Activated naive CD4-positive, alpha-beta T cell treated with anti-CD3 and anti-CD28 coated beads for 36 hours (primary cell): Measurements from ENCODE around the gene PIP4K2C. TPM values are rescaled to one million over a fixed set of nuclear protein-coding genes. Genes with fewer than 3 reads are reported as not detected.
"Not testable (repeated sequence)": the region's sequence is repeated elsewhere in the genome, so short reads cannot be mapped to it uniquely, and the experiment has no call there.

Source experiments
- CTCF ChIA-PET: fragments of 350-600 bp; sonication (Branson Sonifier 250); formaldehyde crosslinking; loops from one replicate; lab custom pipeline; 2021; ENCODE audit warnings: antibody characterized with exemption; lab: Charles Lee
- DNase-seq: peaks from one replicate; pipeline ENCODE4 v3.0.0-alpha.2; 2020
- H3K27ac Mint-ChIP-seq: one replicate; pipeline ENCODE4 v1.8.0; 2021; ENCODE audit warnings: mild to moderate bottlenecking, mixed read lengths
- H3K27me3 Mint-ChIP-seq: one replicate; pipeline ENCODE4 v1.8.0; 2021; ENCODE audit warnings: low read depth, mixed read lengths
- H3K36me3 Mint-ChIP-seq: one replicate; pipeline ENCODE4 v1.8.0; 2021; ENCODE audit warnings: low read depth, mixed read lengths
- H3K4me1 Mint-ChIP-seq: one replicate; pipeline ENCODE4 v1.8.0; 2021; ENCODE audit warnings: low read depth, mixed read lengths
- H3K4me3 Mint-ChIP-seq: one replicate; pipeline ENCODE4 v1.8.0; 2021; ENCODE audit warnings: mild to moderate bottlenecking, moderate library complexity, mixed read lengths
- H3K9me3 Mint-ChIP-seq: one replicate; pipeline ENCODE4 v1.8.0; 2021; ENCODE audit warnings: mixed read lengths
- intact Hi-C: fragments of 100-400 bp; cut with micrococcal nuclease; formaldehyde crosslinking; loops from one replicate; pipeline ENCODE4 v1.15.1; 2023
- total RNA-seq, 2 experiments: library from RNA; stranded (reverse); gene quantifications; one replicate each; pipeline ENCODE4 v1.2.3, GENCODE V29; 2021

PIP4K2C gene
- total RNA-seq, 2 experiments from 2014 or later: 11.8 to 12.7 TPM

DNA sequence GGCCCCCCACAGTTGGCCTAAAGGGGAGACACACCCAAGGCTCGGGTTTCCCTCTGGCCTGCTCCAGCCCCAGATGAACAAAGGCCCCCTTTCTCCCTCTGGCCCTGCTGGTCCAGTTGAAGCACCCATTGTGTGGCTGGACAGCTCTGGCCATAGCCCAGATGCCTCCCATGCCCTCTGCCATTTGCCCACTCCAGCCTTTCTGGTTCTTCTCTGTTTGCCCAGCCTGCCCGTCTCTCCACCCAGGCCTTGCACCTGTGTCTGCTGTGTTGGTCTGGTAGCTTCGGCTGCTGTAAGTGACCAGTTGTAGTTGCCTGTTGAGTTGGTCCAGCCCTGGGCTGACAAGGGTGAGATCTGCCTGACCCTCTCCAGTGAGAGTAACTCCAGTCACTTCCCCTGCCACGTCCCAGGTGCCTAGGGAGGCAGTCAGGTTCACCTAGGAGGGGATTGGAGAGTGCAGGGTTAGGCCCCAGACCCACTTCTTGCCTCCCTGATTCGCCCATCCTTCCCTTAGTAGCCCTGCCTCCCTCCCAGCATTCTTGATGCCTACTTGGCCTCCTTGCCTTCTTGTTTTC is 39.0 kb downstream of the PIP4K2C start:
- Mint-ChIP-seq H3K27me3 (peaks cover 71% of the 10 kb centered on the region), H3K27ac (no peak overlapping the region), H3K9me3 (no peaks in the 10 kb centered on the region), H3K4me1 (peaks cover 12% of the 10 kb centered on the region), H3K36me3 (no peaks in the 10 kb centered on the region), H3K4me3 (no peak overlapping the region)
- CTCF ChIA-PET: interaction anchor here (0.7 to 2.2 kb wide), 7 partner anchors 8 to 47 kb away, joined by 3 to 6 read pairs (median 4); no protein-coding TSS in a partner anchor
- intact Hi-C loops: loop anchor here (5.0 kb wide), 1 partner anchor 267 kb away; no protein-coding TSS in a partner anchor
- no peak for DNase-seq

DNA sequence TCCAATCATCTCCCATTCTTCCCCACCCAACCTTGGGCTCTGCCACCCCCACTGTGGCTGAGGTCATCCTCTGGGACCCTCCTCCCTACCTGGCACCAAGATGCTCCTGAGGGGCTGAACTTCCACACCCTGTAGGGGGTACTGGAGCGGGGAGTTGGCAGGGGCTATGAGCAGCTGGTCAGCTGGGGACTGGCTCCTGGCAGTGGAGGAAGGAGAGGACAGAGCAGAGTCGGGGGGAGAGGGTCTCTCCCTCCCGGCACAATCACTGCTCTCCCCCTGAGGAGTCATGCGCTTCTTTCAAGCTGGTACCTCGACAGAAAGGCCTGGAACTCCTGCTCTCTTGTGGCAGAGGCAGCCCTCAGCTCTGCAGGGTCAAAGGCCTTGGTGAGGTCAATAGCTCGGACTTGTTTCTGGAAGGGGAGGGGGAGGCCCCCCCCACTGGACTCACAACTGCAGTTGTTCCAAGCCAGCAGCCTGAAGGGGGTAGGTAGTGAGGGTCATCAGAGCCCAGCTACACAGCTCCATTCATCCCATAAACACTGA is 40.0 kb downstream of the PIP4K2C start:
- Mint-ChIP-seq H3K4me3 (no peak overlapping the region), H3K36me3 (no peaks in the 10 kb centered on the region), H3K4me1 (peaks cover 12% of the 10 kb centered on the region), H3K27ac (no peak overlapping the region), H3K9me3 (no peaks in the 10 kb centered on the region), H3K27me3 (peaks cover 65% of the 10 kb centered on the region)
- CTCF ChIA-PET: interaction anchor here (0.8 to 2.2 kb wide), 9 partner anchors 9 to 57 kb away, joined by 3 to 6 read pairs (median 3); no protein-coding TSS in a partner anchor
- intact Hi-C loops: loop anchor here (5.0 kb wide), 1 partner anchor 266 kb away; no protein-coding TSS in a partner anchor
- DNase-seq: no peak

DNA sequence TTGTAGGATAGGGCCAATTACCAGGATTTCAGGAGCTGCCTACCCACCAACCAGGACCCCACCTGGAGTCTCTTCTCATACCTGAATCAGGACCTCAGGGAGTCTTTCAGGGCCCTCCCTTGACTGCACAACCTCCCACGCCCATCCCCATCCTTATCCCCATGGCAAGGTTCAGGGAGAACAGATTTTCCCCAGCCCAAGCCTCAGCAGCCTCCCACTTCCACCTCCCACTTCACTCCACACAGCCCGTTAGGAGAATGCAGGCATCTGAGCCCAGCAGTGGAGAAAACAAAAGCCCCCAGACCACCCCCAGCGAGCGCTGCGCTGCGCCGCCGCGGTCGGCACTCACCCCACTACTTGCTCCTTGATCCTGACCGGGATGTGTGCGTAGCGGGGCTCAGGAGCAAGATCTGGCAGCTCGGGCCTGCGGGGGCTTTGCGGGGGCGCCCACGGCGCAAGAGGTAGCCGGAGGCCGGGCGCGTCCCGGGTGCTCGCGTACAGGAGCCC is 40.6 kb downstream of the PIP4K2C start:
- Mint-ChIP-seq H3K36me3 (no peaks in the 10 kb centered on the region), H3K4me1 (peaks cover 12% of the 10 kb centered on the region), H3K9me3 (no peaks in the 10 kb centered on the region), H3K4me3 (peak overlapping the region; percentile 73), H3K27ac (no peak overlapping the region), H3K27me3 (peaks cover 59% of the 10 kb centered on the region)
- CTCF ChIA-PET: interaction anchor here (0.8 to 3.5 kb wide), 8 partner anchors 9 to 56 kb away, joined by 3 to 37 read pairs (median 4); no protein-coding TSS in a partner anchor
- DNase-seq: no peak
- intact Hi-C loops: loop anchor here (1.0 to 5.0 kb wide), 3 partner anchors 21 to 266 kb away; partner anchors contain the start of gene ARHGEF25

DNA sequence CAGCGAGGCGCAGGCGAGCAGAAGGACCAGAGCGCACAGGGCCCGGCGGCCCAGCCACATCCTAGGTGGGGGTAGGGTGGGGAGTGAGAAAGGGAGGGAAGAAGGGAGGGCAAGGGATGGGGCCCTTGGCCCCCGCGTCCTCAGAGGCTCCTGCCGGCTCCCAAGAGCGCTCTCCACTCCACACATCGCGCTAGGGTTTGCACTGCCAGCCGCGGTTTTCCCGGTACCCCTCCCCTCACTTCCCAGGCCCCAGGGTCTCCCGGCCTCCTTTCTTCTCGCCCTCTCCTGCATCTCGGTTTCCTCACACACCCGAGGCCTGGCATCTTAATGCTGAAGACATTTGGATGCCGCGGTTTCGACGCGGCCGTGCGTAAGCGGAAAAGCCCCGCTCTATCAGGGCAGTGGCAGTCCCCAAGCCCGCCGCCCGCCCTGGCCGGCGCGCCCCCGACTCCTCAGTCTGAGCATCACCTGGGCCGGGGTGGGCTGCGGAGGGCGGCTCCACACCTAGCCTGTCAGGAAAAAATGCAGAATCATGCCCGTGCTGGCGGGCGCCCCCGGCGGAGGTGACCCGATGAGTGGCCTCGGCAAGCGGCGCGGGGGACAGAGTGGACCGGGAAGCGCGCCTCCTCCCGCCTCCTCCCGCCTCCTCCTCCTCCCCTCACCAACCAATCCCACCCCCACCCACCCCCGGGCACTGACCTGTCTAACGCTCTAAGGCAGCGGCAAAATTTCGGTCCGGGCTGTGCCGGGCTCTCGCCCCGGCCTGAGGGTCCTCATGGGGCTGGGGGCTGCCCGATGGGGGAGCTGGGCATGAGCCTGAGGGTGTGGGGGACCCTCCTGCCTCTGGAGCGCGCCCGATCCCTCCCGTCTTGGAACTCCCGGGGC is 41.3 kb downstream of the PIP4K2C start:
- peaks cover 8% of the 10 kb centered on the region for H3K4me1 Mint-ChIP-seq
- no peaks in the 10 kb centered on the region for H3K9me3 Mint-ChIP-seq
- H3K27me3 Mint-ChIP-seq: peaks cover 54% of the 10 kb centered on the region
- CTCF ChIA-PET: interaction anchor here (0.6 to 3.5 kb wide), 16 partner anchors 11 to 279 kb away, joined by 3 to 37 read pairs (median 4); no protein-coding TSS in a partner anchor
- peak; percentile 41 for DNase-seq
- H3K27ac Mint-ChIP-seq: no peak overlapping the region
- intact Hi-C loops: loop anchor here (1.0 to 5.0 kb wide), 3 partner anchors 22 to 265 kb away; partner anchors contain the start of gene ARHGEF25
- peak overlapping the region; percentile 73 for H3K4me3 Mint-ChIP-seq
- H3K36me3 Mint-ChIP-seq: no peaks in the 10 kb centered on the region

DNA sequence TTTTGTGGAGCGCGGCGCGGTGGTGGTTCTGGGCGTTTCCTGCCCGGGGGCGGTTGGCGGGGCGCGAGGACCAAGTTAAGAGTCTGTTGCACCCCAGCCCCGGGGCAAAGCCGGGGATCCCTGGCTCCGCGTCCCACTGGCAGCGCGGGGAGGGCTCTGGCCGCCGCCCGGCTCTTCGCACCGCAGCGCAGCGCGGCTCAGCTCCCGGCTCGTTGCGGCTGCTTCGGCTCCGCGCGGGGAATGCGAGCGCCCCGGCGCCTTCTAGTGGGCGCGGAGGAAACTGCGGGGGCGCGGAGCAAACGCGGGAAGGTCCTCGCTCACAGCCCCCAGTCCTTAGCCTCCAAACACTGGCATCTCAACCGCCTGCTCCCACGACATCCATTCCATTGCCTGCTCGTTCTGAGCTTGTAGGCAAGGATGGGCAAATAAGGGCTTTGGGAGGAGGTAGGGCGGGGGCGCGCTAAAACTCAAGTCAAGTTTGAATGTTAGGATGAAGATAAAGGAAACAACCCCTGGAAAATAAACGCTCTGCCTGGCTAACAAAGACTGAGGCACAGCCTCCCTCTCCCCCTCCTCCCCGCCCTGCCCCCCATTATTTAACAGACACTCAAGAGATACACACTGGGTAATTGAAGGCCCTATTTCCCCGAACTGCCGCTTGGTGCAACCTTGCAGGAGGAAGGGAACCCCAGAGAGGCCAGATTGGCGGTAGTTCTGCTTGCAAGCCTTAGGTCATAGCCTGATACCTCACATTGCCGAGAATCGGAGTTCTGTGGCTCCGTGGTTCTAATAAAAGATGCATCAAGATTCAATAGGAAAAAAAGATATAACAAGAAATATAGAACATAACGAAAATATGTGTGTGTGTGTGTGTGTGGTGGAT is 42.2 kb downstream of the PIP4K2C start, which contains the start of gene B4GALNT1:
Gene B4GALNT1, minus strand, starts transcription at position 244 of the 883 bp plus-strand sequence. CDS start 1,069 bp downstream, outside the sequence.
- peak; percentile 65 for DNase-seq
- intact Hi-C loops: loop anchor here (1.0 to 5.0 kb wide), 8 partner anchors 12 to 264 kb away; partner anchors contain the start of genes ARHGEF25 and GLI1
- H3K36me3 Mint-ChIP-seq: no peaks in the 10 kb centered on the region
- H3K4me3 Mint-ChIP-seq: peak within 1 kb of the TSS; percentile 73
- peaks cover 49% of the 10 kb centered on the region for H3K27me3 Mint-ChIP-seq
- CTCF ChIA-PET: interaction anchor here (0.6 to 3.5 kb wide), 17 partner anchors 12 to 280 kb away, joined by 3 to 37 read pairs (median 3); no protein-coding TSS in a partner anchor
- no peak within 1 kb of the TSS for H3K27ac Mint-ChIP-seq
- no peaks in the 10 kb centered on the region for H3K9me3 Mint-ChIP-seq
- peaks cover 8% of the 10 kb centered on the region for H3K4me1 Mint-ChIP-seq

DNA sequence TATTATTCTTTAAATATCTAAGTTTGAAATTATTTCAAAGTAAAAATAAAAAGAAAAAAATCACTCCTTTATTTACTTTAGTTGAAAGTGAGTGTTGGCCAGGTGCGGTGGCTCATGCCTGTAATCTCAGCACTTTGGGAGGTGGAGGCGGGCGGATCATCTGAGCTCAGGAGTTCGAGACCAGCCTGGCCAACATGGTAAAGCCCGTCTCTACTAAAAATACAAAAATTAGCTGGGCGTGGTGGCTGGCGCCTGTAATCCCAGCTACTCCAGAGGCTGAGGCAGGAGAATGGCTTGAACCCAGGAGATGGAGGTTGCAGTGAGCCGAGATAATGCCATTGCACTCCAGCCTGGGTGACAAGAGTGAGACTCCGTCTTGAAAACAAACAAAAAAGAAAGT is 45.7 kb downstream of the PIP4K2C start:
- H3K9me3 Mint-ChIP-seq, intact Hi-C loops, DNase-seq, H3K36me3 Mint-ChIP-seq, H3K4me1 Mint-ChIP-seq, H3K27ac Mint-ChIP-seq, H3K4me3 Mint-ChIP-seq: not testable (repeated sequence)
- CTCF ChIA-PET: interaction anchor here (0.6 to 1.8 kb wide), 6 partner anchors 9 to 345 kb away, joined by 3 to 9 read pairs (median 5); no protein-coding TSS in a partner anchor
- H3K27me3 Mint-ChIP-seq: peaks cover 21% of the 10 kb centered on the region

DNA sequence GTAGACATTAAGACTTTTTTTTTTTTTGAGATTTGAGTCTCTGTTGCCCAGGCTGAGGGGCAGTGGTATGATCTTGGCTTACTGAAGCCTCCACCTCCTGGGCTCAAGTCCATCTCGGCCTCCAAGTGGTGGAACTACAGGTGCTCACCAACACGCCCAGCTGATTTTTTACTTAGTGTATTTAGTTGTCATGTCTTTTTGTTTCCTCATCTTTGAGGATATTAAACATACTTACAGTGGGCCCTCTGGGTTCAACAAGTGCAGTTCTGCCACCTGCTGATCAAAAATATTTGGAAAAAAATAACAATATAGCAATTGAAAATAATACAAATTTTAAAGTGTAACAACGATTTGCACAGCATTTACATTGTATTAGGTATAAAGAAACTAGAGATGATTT is 46.4 kb downstream of the PIP4K2C start:
- H3K4me1 Mint-ChIP-seq: peaks cover 6% of the 10 kb centered on the region
- no peak overlapping the region for H3K27ac Mint-ChIP-seq
- no peak overlapping the region for H3K4me3 Mint-ChIP-seq
- intact Hi-C loops: no loop called here
- H3K9me3 Mint-ChIP-seq: no peaks in the 10 kb centered on the region
- peaks cover 17% of the 10 kb centered on the region for H3K27me3 Mint-ChIP-seq
- CTCF ChIA-PET: interaction anchor here (0.6 to 1.8 kb wide), 12 partner anchors 8 to 346 kb away, joined by 3 to 16 read pairs (median 4); partner anchors contain the start of gene OS9
- DNase-seq: no peak
- H3K36me3 Mint-ChIP-seq: no peaks in the 10 kb centered on the region

DNA sequence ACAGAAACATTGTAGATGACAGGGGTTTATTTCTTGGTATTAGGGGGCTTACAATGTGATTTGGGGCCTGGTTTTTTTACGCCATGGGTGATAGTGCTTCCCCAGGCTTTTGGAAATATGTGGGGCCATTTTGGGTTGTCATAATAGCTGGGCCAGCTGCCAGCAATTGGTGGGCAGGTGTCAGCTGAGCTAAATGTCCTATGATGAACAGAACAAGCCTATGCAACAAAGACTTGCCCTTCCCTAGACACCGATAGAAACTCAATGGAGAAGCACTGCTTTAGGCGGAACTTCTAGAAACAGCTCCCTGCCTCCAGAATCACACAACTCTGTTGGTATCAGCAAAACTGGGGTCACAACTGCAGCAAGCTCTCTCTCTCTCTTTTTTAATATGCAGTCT is 47.1 kb downstream of the PIP4K2C start:
- Mint-ChIP-seq H3K36me3 (no peaks in the 10 kb centered on the region), H3K27ac (no peak overlapping the region), H3K4me3 (no peak overlapping the region), H3K27me3 (peaks cover 19% of the 10 kb centered on the region), H3K4me1 (peaks cover 5% of the 10 kb centered on the region), H3K9me3 (no peaks in the 10 kb centered on the region)
- intact Hi-C loops: no loop called here
- CTCF ChIA-PET: interaction anchor here (0.7 to 1.8 kb wide), 8 partner anchors 8 to 57 kb away, joined by 3 to 16 read pairs (median 4); partner anchors contain the start of gene OS9
- DNase-seq: no peak

DNA sequence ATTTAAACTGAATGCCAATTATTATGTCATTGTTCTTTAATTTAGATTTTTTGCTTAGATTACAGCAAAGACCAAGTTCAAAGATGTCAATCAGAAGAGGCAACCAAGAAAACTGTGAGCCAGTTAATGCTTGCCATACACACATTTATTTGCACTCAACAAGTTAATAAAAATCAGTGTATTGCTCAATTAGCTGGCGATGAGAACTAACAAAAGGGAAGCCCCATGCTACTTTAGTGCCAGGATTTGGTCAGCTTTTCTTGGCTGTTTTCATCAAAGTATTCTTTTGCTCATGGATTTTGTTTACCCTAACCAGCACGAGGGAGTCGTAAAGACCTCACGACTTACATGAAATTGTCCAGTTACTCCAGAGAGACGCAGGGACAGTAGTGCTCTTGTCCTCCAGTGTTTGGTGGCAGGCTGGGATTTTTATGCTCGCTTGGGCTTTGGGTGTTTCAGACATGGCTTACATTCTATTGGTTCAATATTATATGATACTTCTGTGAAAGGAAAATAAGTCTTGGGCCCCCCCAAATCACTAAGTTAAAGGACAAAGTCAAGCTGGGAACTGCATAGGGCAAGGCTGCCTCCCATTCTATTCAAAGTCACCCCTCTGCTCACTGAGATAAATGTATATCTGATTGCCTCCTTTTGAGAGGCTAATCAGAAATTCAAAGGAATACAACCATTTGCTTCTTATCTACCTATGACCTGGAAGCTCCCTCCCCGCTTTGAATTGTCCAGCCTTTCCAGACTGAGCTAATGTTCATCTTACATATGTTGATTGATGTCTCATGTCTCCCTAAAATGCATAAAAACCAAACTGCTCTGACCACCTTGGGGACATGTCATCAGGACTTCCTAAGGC is 49.4 kb downstream of the PIP4K2C start:
- H3K27me3 Mint-ChIP-seq: peaks cover 5% of the 10 kb centered on the region
- no peak overlapping the region for H3K4me3 Mint-ChIP-seq
- H3K4me1 Mint-ChIP-seq: no peaks in the 10 kb centered on the region
- intact Hi-C loops: no loop called here
- H3K9me3 Mint-ChIP-seq: peaks cover 2% of the 10 kb centered on the region
- CTCF ChIA-PET: interaction anchor here (1.3 to 1.8 kb wide), 3 partner anchors 13 to 161 kb away, joined by 4 to 5 read pairs (median 4); no protein-coding TSS in a partner anchor
- H3K36me3 Mint-ChIP-seq: no peaks in the 10 kb centered on the region
- H3K27ac Mint-ChIP-seq: no peak overlapping the region
- no peak for DNase-seq
